K562 (cell line): Measurements from ENCODE around the gene SORCS1.

Experiments
- CHAMP1 ChIP-seq: fragments of 450-650 bp; IDR thresholded peaks from 2 replicates; pipeline ENCODE4 v1.6.1; 2016; ENCODE audit warnings: mild to moderate bottlenecking
- HDAC2 ChIP-seq: fragments of 450-650 bp; IDR thresholded peaks from 2 replicates; pipeline ENCODE4 v1.6.1; 2016; ENCODE audit warnings: mild to moderate bottlenecking
- KHSRP ChIP-seq: fragments of 450-650 bp; IDR thresholded peaks from 2 replicates; pipeline ENCODE4 v1.6.1; 2017
- ZBTB9 ChIP-seq: fragments of 450-650 bp; formaldehyde crosslinking; IDR thresholded peaks from 2 replicates; pipeline ENCODE4 v1.4.0; 2020; ENCODE audit warnings: mild to moderate bottlenecking, moderate library complexity
- ZNF79 ChIP-seq: fragments of 250-450 bp; sonication (Bioruptor Pico); IDR thresholded peaks from 2 replicates; pipeline ENCODE4 v1.4.0; 2020; ENCODE audit warnings: low read depth, mild to moderate bottlenecking, moderate library complexity

- TF ChIP-seq ZBTB9 (no peak), ZNF79 (CRISPR knock-in tag) (no peak), HDAC2 (no peak), CHAMP1 (no peak), KHSRP (no peak)
Observed at GRCh38 chr10:106981452-106982075, 182.9 kb downstream of the SORCS1 start.
